ENCODE results near the gene RUFY2.

RUFY2 gene

DNA sequence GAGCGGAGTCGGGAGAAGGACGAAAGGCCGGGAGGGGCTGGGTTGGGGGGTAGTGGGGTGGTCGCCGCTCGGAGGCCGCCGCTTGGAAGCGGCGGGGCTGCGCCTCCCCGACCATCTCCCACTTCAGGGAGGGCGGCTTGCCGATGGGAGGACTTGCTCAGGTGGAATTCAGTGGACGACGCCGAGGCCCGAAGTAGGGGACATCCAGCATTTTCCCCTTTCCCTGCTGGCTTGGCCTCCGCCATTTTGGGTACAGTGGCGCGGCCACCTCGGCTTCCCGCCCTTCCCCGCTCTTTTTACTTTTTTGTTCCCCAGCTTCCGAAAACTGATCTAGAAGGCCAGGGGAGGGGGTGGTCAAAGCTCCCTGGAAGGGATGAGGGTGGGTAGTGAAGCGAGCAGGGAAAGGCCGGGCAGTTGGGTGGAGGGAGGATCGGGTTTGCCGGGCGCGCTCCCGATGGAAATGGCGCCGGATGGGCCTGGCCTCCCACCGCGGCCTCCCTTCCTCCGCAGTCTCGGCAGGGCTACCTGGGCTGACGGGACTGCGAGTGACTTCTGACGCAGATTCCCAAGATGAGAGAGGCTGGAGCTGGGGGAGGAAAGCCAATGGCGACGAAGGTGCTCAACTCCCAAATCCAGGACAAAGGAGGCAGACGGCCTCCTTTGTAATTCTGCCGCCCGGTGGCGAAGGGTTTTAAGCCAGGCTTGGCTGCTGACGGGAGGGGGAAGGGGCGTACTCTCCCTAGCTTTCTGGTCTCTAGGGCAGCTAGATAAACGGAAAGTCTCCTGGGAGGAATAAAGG is 74.6 kb downstream of the RUFY2 start, which contains the start of gene PBLD:
PBLD (minus strand) TSS at position 670 of the 799 bp plus-strand sequence. CDS start 26,084 bp downstream, outside the sequence.
- H2AFZ ChIP-seq (ENCODE audit: low read depth, low read length) = peak within 1 kb of the TSS; percentile 46; the same call in 1 of the 2 replicates
- TF ChIP-seq, protein P1, sequence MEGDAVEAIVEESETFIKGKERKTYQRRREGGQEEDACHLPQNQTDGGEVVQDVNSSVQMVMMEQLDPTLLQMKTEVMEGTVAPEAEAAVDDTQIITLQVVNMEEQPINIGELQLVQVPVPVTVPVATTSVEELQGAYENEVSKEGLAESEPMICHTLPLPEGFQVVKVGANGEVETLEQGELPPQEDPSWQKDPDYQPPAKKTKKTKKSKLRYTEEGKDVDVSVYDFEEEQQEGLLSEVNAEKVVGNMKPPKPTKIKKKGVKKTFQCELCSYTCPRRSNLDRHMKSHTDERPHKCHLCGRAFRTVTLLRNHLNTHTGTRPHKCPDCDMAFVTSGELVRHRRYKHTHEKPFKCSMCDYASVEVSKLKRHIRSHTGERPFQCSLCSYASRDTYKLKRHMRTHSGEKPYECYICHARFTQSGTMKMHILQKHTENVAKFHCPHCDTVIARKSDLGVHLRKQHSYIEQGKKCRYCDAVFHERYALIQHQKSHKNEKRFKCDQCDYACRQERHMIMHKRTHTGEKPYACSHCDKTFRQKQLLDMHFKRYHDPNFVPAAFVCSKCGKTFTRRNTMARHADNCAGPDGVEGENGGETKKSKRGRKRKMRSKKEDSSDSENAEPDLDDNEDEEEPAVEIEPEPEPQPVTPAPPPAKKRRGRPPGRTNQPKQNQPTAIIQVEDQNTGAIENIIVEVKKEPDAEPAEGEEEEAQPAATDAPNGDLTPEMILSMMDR (IDR thresholded peaks at IDR 0.05; ENCODE audit: low read depth, low read length) = peak; percentile 36
- TF ChIP-seq EZH2phosphoT487 (IDR thresholded peaks at IDR 0.05; ENCODE audit: low read depth) = no peak

GRCh38 chr10:68331455-68332258 is 75.4 kb downstream of the RUFY2 start, which contains the start of gene HNRNPH3:
HNRNPH3 (plus strand) TSS chr10:68332064; CDS start chr10:68337222, 5,158 bp downstream.
- peak within 1 kb of the TSS; percentile 99 for H3K9ac ChIP-seq (ENCODE audit: low read length)
- H4K20me1 ChIP-seq (ENCODE audit: insufficient read depth, low read length) = peaks cover 39% of the 10 kb centered on the region
- peak within 1 kb of the TSS; percentile 90 for H3K27ac ChIP-seq (ENCODE audit: low read length)
- H3K27me3 ChIP-seq (ENCODE audit: low read depth, low read length) = no peaks in the 10 kb centered on the region
- peak within 1 kb of the TSS; percentile 47 for H2AFZ ChIP-seq (ENCODE audit: low read depth, low read length)
- peak within 1 kb of the TSS; percentile 100 for H3K4me3 ChIP-seq (ENCODE audit: low read length)
- peak within 1 kb of the TSS; percentile 98 for H3K4me2 ChIP-seq (ENCODE audit: low read length)
- H3K4me1 ChIP-seq (ENCODE audit: low read length) = peaks cover 31% of the 10 kb centered on the region
- no peaks in the 10 kb centered on the region for H3K9me3 ChIP-seq (ENCODE audit: insufficient read depth, low read length)
- H3K79me2 ChIP-seq (ENCODE audit: low read length) = peaks cover 54% of the 10 kb centered on the region
- H3K36me3 ChIP-seq (replicated peaks; ENCODE audit: low read depth, low read length) = peaks cover 10% of the 10 kb centered on the region
- TF ChIP-seq EZH2phosphoT487 (IDR thresholded peaks at IDR 0.05; ENCODE audit: low read depth) = no peak
- TF ChIP-seq, protein P1 (IDR thresholded peaks at IDR 0.05; ENCODE audit: low read depth, low read length) = no peak

More for the DNA sequence above, 74.6 kb downstream of the RUFY2 start, which contains the start of gene PBLD:
- H3K27ac ChIP-seq (ENCODE audit: low read length) = peak within 1 kb of the TSS; percentile 90
- no peaks in the 10 kb centered on the region for H3K9me3 ChIP-seq (ENCODE audit: insufficient read depth, low read length)
- H3K79me2 ChIP-seq (ENCODE audit: low read length) = peaks cover 62% of the 10 kb centered on the region
- peak within 1 kb of the TSS; percentile 100 for H3K4me3 ChIP-seq (ENCODE audit: low read length)
- H3K9ac ChIP-seq (ENCODE audit: low read length) = peak within 1 kb of the TSS; percentile 99
- peaks cover 47% of the 10 kb centered on the region for H4K20me1 ChIP-seq (ENCODE audit: insufficient read depth, low read length)
- peak within 1 kb of the TSS; percentile 85 for H3K4me2 ChIP-seq (ENCODE audit: low read length)
- peaks cover 13% of the 10 kb centered on the region for H3K36me3 ChIP-seq (replicated peaks; ENCODE audit: low read depth, low read length)
- H3K27me3 ChIP-seq (ENCODE audit: low read depth, low read length) = no peaks in the 10 kb centered on the region
- H3K4me1 ChIP-seq (ENCODE audit: low read length) = peaks cover 35% of the 10 kb centered on the region

DNA sequence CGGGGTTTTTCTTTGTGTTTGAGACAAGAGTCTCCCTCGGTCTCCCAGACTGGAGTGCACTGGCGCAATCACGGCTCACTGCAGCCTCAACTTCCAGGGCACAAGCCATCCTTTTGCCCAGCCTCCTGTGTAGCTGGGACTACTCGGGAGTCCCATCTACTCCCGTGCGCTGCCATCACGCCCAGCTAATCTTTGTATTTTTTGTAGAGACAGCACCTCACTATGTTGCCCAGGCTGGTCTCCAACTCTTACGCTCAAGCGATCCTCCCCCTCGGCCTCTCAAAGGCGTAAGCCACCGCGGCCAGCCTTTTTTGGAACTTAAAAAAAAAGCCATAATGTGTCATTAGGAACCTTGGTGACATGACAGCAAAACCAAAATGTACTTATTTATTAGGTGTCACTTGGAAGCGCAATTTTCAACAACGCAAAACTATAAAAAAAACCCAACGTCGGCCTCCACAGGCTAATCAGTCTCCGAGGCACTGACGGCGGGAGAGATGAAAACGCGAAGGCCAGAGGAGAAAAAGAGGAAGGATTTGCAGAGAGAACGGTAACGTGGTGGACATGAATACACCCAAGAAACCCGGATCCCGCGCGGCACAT is 76.1 kb downstream of the RUFY2 start:
- peak overlapping the region; percentile 47 for H2AFZ ChIP-seq (ENCODE audit: low read depth, low read length)

More for the DNA sequence above, 76.1 kb downstream of the RUFY2 start:
- Histone ChIP-seq H3K36me3 (replicated peaks; ENCODE audit: low read depth, low read length) (peaks cover 10% of the 10 kb centered on the region), H3K4me2 (ENCODE audit: low read length) (peak overlapping the region; percentile 98), H3K4me1 (ENCODE audit: low read length) (peaks cover 24% of the 10 kb centered on the region), H3K4me3 (ENCODE audit: low read length) (peak overlapping the region; percentile 100), H3K9ac (ENCODE audit: low read length) (peak overlapping the region; percentile 88), H3K9me3 (ENCODE audit: insufficient read depth, low read length) (no peaks in the 10 kb centered on the region), H3K79me2 (ENCODE audit: low read length) (peaks cover 47% of the 10 kb centered on the region), H3K27ac (ENCODE audit: low read length) (peak overlapping the region; percentile 90), H4K20me1 (ENCODE audit: insufficient read depth, low read length) (peaks cover 32% of the 10 kb centered on the region), H3K27me3 (ENCODE audit: low read depth, low read length) (no peaks in the 10 kb centered on the region)
- TF ChIP-seq, protein P1 (IDR thresholded peaks at IDR 0.05; ENCODE audit: low read depth, low read length) = no peak
- TF ChIP-seq EZH2phosphoT487 (IDR thresholded peaks at IDR 0.05; ENCODE audit: low read depth) = no peak
